ENCODE measurements around the gene SLC19A1. TPM values are rescaled to one million over a fixed set of nuclear protein-coding genes. Genes with fewer than 3 reads are reported as not detected.

Gene SLC19A1
- total and polyA plus RNA-seq, 2 donors = 3.5 to 8.9 TPM

- peaks cover 1 to 13% of the 10 kb centered on the region in 2 donors for H3K9me3 ChIP-seq (ENCODE audit: control insufficient read depth in 2 of 2, insufficient read depth in 1 of 2, low read length in 1 of 2)
- no peak for DNase-seq (ENCODE audit: low read depth in 6 of 9, low spot score in 9 of 9)
- H3K27ac ChIP-seq (ENCODE audit: low read depth in 1 of 2, low read length in 1 of 2) = no peak overlapping the region
- H3K4me1 ChIP-seq (ENCODE audit: control insufficient read depth in 2 of 2, insufficient read depth in 2 of 2, low read length in 2 of 2) = peaks cover 0 to 23% of the 10 kb centered on the region in 2 donors
- H3K4me3 ChIP-seq (ENCODE audit: low read length in 2 of 2) = no peak overlapping the region
- H3K36me3 ChIP-seq (ENCODE audit: control insufficient read depth in 2 of 2, insufficient read depth in 2 of 2, low read length in 1 of 2) = no peaks in the 10 kb centered on the region
- 97% methylated on average over 21 of the region's 21 CpGs for WGBS
- no peaks in the 10 kb centered on the region for H3K27me3 ChIP-seq (ENCODE audit: control insufficient read depth in 2 of 2, insufficient read depth in 1 of 2, low read length in 1 of 2)
Measured at GRCh38 chr21:45578811-45579381, 36.7 kb upstream of the SLC19A1 start.

GRCh38 chr21:45578176-45578801 lies 36.0 kb upstream of the SLC19A1 start:
- H3K36me3 ChIP-seq (ENCODE audit: control insufficient read depth in 2 of 2, insufficient read depth in 2 of 2, low read length in 1 of 2) = no peaks in the 10 kb centered on the region
- H3K9me3 ChIP-seq (ENCODE audit: control insufficient read depth in 2 of 2, insufficient read depth in 1 of 2, low read length in 1 of 2) = peaks cover 1 to 10% of the 10 kb centered on the region in 2 donors
- DNase-seq (ENCODE audit: low read depth in 6 of 9, low spot score in 9 of 9) = no peak
- H3K4me1 ChIP-seq (ENCODE audit: control insufficient read depth in 2 of 2, insufficient read depth in 2 of 2, low read length in 2 of 2) = peaks cover 0 to 29% of the 10 kb centered on the region in 2 donors
- no peak overlapping the region for H3K4me3 ChIP-seq (ENCODE audit: low read length in 2 of 2)
- no peak overlapping the region for H3K27ac ChIP-seq (ENCODE audit: low read depth in 1 of 2, low read length in 1 of 2)
- WGBS = 93% methylated on average over 21 of the region's 21 CpGs
- H3K27me3 ChIP-seq (ENCODE audit: control insufficient read depth in 2 of 2, insufficient read depth in 1 of 2, low read length in 1 of 2) = no peaks in the 10 kb centered on the region

GRCh38 chr21:45577801-45578175 lies 35.5 kb upstream of the SLC19A1 start:
- WGBS = 95% methylated on average over 12 of the region's 12 CpGs
- no peaks in the 10 kb centered on the region for H3K27me3 ChIP-seq (ENCODE audit: control insufficient read depth in 2 of 2, insufficient read depth in 1 of 2, low read length in 1 of 2)
- DNase-seq (ENCODE audit: low read depth in 6 of 9, low spot score in 9 of 9) = no peak

GRCh38 chr21:45576838-45577737 lies 34.8 kb upstream of the SLC19A1 start:
- H3K36me3 ChIP-seq (ENCODE audit: control insufficient read depth in 2 of 2, insufficient read depth in 2 of 2, low read length in 1 of 2) = no peaks in the 10 kb centered on the region
- peaks cover 0 to 8% of the 10 kb centered on the region in 2 donors for H3K9me3 ChIP-seq (ENCODE audit: control insufficient read depth in 2 of 2, insufficient read depth in 1 of 2, low read length in 1 of 2)
- no peak overlapping the region for H3K27ac ChIP-seq (ENCODE audit: low read depth in 1 of 2, low read length in 1 of 2)
- peaks cover 0 to 34% of the 10 kb centered on the region in 2 donors for H3K4me1 ChIP-seq (ENCODE audit: control insufficient read depth in 2 of 2, insufficient read depth in 2 of 2, low read length in 2 of 2)
- no peak overlapping the region for H3K4me3 ChIP-seq (ENCODE audit: low read length in 2 of 2)
- DNase-seq (ENCODE audit: low read depth in 6 of 9, low spot score in 9 of 9) = no peak
- WGBS = 89% methylated on average over 24 of the region's 24 CpGs
- H3K27me3 ChIP-seq (ENCODE audit: control insufficient read depth in 2 of 2, insufficient read depth in 1 of 2, low read length in 1 of 2) = no peaks in the 10 kb centered on the region

More at GRCh38 chr21:45577801-45578175, 35.5 kb upstream of the SLC19A1 start:
- H3K4me3 ChIP-seq (ENCODE audit: low read length in 2 of 2) = no peak overlapping the region
- no peak overlapping the region for H3K27ac ChIP-seq (ENCODE audit: low read depth in 1 of 2, low read length in 1 of 2)
- peaks cover under 1 to 10% of the 10 kb centered on the region in 2 donors for H3K9me3 ChIP-seq (ENCODE audit: control insufficient read depth in 2 of 2, insufficient read depth in 1 of 2, low read length in 1 of 2)
- peaks cover 0 to 32% of the 10 kb centered on the region in 2 donors for H3K4me1 ChIP-seq (ENCODE audit: control insufficient read depth in 2 of 2, insufficient read depth in 2 of 2, low read length in 2 of 2)
- H3K36me3 ChIP-seq (ENCODE audit: control insufficient read depth in 2 of 2, insufficient read depth in 2 of 2, low read length in 1 of 2) = no peaks in the 10 kb centered on the region

- no peak overlapping the region for H3K4me3 ChIP-seq (ENCODE audit: low read length in 2 of 2)
- no peak for DNase-seq (ENCODE audit: low read depth in 6 of 9, low spot score in 9 of 9)
- peaks cover 0 to 5% of the 10 kb centered on the region in 2 donors for H3K9me3 ChIP-seq (ENCODE audit: control insufficient read depth in 2 of 2, insufficient read depth in 1 of 2, low read length in 1 of 2)
- H3K27me3 ChIP-seq (ENCODE audit: control insufficient read depth in 2 of 2, insufficient read depth in 1 of 2, low read length in 1 of 2) = no peaks in the 10 kb centered on the region
- no peaks in the 10 kb centered on the region for H3K36me3 ChIP-seq (ENCODE audit: control insufficient read depth in 2 of 2, insufficient read depth in 2 of 2, low read length in 1 of 2)
- 93% methylated on average over 21 of the region's 21 CpGs for WGBS
- H3K27ac ChIP-seq (ENCODE audit: low read depth in 1 of 2, low read length in 1 of 2) = no peak overlapping the region
- H3K4me1 ChIP-seq (ENCODE audit: control insufficient read depth in 2 of 2, insufficient read depth in 2 of 2, low read length in 2 of 2) = peaks cover 0 to 43% of the 10 kb centered on the region in 2 donors
Measured at GRCh38 chr21:45575993-45576837, 34.0 kb upstream of the SLC19A1 start.

GRCh38 chr21:45575304-45575992 lies 33.2 kb upstream of the SLC19A1 start:
- Histone ChIP-seq H3K9me3 (ENCODE audit: control insufficient read depth in 2 of 2, insufficient read depth in 1 of 2, low read length in 1 of 2) (peaks cover 0 to 5% of the 10 kb centered on the region in 2 donors), H3K27ac (ENCODE audit: low read depth in 1 of 2, low read length in 1 of 2) (no peak overlapping the region), H3K4me1 (ENCODE audit: control insufficient read depth in 2 of 2, insufficient read depth in 2 of 2, low read length in 2 of 2) (peaks cover 0 to 43% of the 10 kb centered on the region in 2 donors), H3K4me3 (ENCODE audit: low read length in 2 of 2) (no peak overlapping the region), H3K36me3 (ENCODE audit: control insufficient read depth in 2 of 2, insufficient read depth in 2 of 2, low read length in 1 of 2) (no peaks in the 10 kb centered on the region), H3K27me3 (ENCODE audit: control insufficient read depth in 2 of 2, insufficient read depth in 1 of 2, low read length in 1 of 2) (no peaks in the 10 kb centered on the region)
- 83% methylated on average over 26 of the region's 26 CpGs for WGBS
- no peak for DNase-seq (ENCODE audit: low read depth in 6 of 9, low spot score in 9 of 9)

GRCh38 chr21:45574691-45575090 lies 32.5 kb upstream of the SLC19A1 start:
- Histone ChIP-seq H3K9me3 (ENCODE audit: control insufficient read depth in 2 of 2, insufficient read depth in 1 of 2, low read length in 1 of 2) (peaks cover 0 to 5% of the 10 kb centered on the region in 2 donors), H3K4me3 (ENCODE audit: low read length in 2 of 2) (no peak overlapping the region), H3K27me3 (ENCODE audit: control insufficient read depth in 2 of 2, insufficient read depth in 1 of 2, low read length in 1 of 2) (no peaks in the 10 kb centered on the region), H3K27ac (ENCODE audit: low read depth in 1 of 2, low read length in 1 of 2) (no peak overlapping the region), H3K4me1 (ENCODE audit: control insufficient read depth in 2 of 2, insufficient read depth in 2 of 2, low read length in 2 of 2) (peaks cover 0 to 43% of the 10 kb centered on the region in 2 donors), H3K36me3 (ENCODE audit: control insufficient read depth in 2 of 2, insufficient read depth in 2 of 2, low read length in 1 of 2) (no peaks in the 10 kb centered on the region)
- no peak for DNase-seq (ENCODE audit: low read depth in 6 of 9, low spot score in 9 of 9)
- WGBS = 92% methylated on average over 14 of the region's 14 CpGs

GRCh38 chr21:45574081-45574501 lies 31.9 kb upstream of the SLC19A1 start:
- 90% methylated on average over 25 of the region's 25 CpGs for WGBS
- DNase-seq (ENCODE audit: low read depth in 6 of 9, low spot score in 9 of 9) = no peak
- Histone ChIP-seq H3K36me3 (ENCODE audit: control insufficient read depth in 2 of 2, insufficient read depth in 2 of 2, low read length in 1 of 2) (no peaks in the 10 kb centered on the region), H3K9me3 (ENCODE audit: control insufficient read depth in 2 of 2, insufficient read depth in 1 of 2, low read length in 1 of 2) (peaks cover 0 to 3% of the 10 kb centered on the region in 2 donors), H3K4me1 (ENCODE audit: control insufficient read depth in 2 of 2, insufficient read depth in 2 of 2, low read length in 2 of 2) (peaks cover 0 to 43% of the 10 kb centered on the region in 2 donors), H3K27me3 (ENCODE audit: control insufficient read depth in 2 of 2, insufficient read depth in 1 of 2, low read length in 1 of 2) (no peaks in the 10 kb centered on the region), H3K27ac (ENCODE audit: low read depth in 1 of 2, low read length in 1 of 2) (peak overlapping the region in 1 of 2 donors; percentile 26), H3K4me3 (ENCODE audit: low read length in 2 of 2) (no peak overlapping the region)

Data from thymus (tissue), 11 donors.